Spinal cord (tissue), 10 donors: ENCODE results near the gene ZIC1. TPM values are rescaled to one million over a fixed set of nuclear protein-coding genes. Genes with fewer than 3 reads are reported as not detected.

Experiments used
- DNase-seq, 6 donors: peaks; one replicate each; pipeline versions ENCODE4 v3.0.0 to v3.0.0-alpha.2; 2013 to 2015; ENCODE audit warnings: low spot score in 6 of 6, low read depth in 4 of 6
- H3K27ac ChIP-seq: one replicate; pipeline ENCODE4 v1.5.1; 2013; ENCODE audit warnings: low read depth, low read length, control low read depth
- H3K27me3 ChIP-seq: one replicate; pipeline ENCODE4 v1.6.1; 2013; ENCODE audit warnings: low read length; ENCODE audit not compliant: control insufficient read depth, insufficient read depth
- H3K36me3 ChIP-seq: one replicate; pipeline ENCODE4 v1.6.1; 2013; ENCODE audit warnings: low read length; ENCODE audit not compliant: control insufficient read depth, insufficient read depth
- H3K4me1 ChIP-seq: one replicate; pipeline ENCODE4 v1.6.1; 2013; ENCODE audit warnings: low read length; ENCODE audit not compliant: control insufficient read depth, insufficient read depth
- H3K4me3 ChIP-seq: one replicate; pipeline ENCODE4 v1.5.1; 2013; ENCODE audit warnings: low read depth, low read length, control low read depth
- H3K9me3 ChIP-seq: one replicate; pipeline ENCODE4 v1.6.1; 2013; ENCODE audit warnings: low read length; ENCODE audit not compliant: control insufficient read depth, insufficient read depth
- WGBS: methylation state at CpG from one replicate; pipeline ENCODE4 v1.1.5; 2013; ENCODE audit warnings: missing lambda C conversion rate; ENCODE audit not compliant: insufficient coverage; 5-methylcytosine and 5-hydroxymethylcytosine counted together
- polyA plus RNA-seq, 2 donors: library from polyadenylated mRNA; unstranded; fragments of 120-200 nt; gene quantifications; one replicate each; pipeline ENCODE4 v1.2.1, GENCODE V29; 2013; ENCODE audit not compliant: insufficient read length in 2 of 2
- total RNA-seq, 2 donors: library from RNA; depleted of rRNA in 1 of 2; stranded (reverse); fragments of 120-200 nt in 1 of 2; fragments of >200 nt in 1 of 2; gene quantifications; one replicate each; pipeline versions ENCODE4 v1.2.3 to v1.2.4, GENCODE V29; 2013 to 2014
- donor health status: healthy.

The ZIC1 gene
- total and polyA plus RNA-seq, 4 donors, result 87.2 to 514 (median 243) TPM

DNA sequence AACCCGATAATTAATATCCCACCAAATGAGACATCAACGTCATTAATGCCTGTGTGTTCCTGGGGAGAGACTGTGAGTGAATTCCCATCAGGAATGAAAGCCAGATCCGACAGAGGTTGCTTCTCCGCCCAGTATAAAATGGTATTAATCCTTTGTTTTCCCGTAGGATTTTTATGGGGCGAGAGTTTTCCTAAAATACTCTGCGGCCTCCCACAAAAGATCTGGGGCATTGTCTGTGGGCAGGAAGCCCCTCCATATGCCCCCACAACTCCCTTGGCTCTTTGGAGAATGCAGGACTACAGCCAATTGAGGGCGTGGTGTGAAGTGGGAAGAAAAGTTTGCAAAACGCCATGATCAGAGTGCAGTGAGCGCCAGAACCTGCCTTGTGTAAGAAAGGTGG is 29.5 kb upstream of the ZIC1 start:
- peaks cover 94% of the 10 kb centered on the region for H3K27me3 ChIP-seq
- WGBS, result 40% methylated on average over 5 of the region's 10 CpGs
- no peak for DNase-seq

DNA sequence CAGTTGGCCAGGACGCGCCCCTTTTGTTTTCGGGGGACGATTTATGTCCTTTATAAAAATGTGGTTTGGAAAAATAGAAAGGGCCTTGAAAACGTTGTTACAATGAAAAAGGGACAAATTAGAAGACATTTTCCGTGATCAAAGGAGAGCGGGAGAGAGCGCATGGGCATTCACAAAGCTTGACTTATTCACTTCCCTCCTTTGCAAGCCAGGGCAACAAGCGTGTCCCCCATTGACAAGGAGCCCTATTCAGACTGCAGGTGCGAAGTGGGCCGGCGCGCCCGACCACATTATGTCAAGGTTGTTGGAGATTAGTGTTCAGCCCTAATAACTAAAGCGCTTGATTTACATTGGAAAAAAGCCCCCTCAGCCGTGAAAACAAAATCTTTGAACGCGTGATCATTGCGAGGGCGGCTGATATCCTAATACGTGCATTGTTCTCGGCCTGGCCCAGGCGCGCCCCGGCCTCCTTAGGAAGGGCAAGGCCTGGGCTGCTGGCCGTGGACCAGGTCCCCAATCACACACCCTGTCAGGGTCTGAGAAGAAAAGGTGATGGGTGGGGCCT is 28.7 kb upstream of the ZIC1 start:
- DNase-seq, result peak in 1 of 6 donors; percentile 61
- H3K9me3 ChIP-seq, result no peaks in the 10 kb centered on the region
- no peak overlapping the region for H3K4me3 ChIP-seq
- H3K4me1 ChIP-seq, result peaks cover 24% of the 10 kb centered on the region
- no peaks in the 10 kb centered on the region for H3K36me3 ChIP-seq
- peaks cover 94% of the 10 kb centered on the region for H3K27me3 ChIP-seq
- 29% methylated on average over 22 of the region's 26 CpGs for WGBS
- peak overlapping the region; percentile 69 for H3K27ac ChIP-seq

More for the DNA sequence above, 29.5 kb upstream of the ZIC1 start:
- Histone ChIP-seq H3K4me3 (no peak overlapping the region), H3K4me1 (peaks cover 19% of the 10 kb centered on the region), H3K27ac (peak overlapping the region; percentile 69), H3K36me3 (no peaks in the 10 kb centered on the region), H3K9me3 (no peaks in the 10 kb centered on the region)

GRCh38 chr3:147380977-147381376 is 28.2 kb upstream of the ZIC1 start:
- H3K4me3 ChIP-seq, result no peak overlapping the region
- no peaks in the 10 kb centered on the region for H3K36me3 ChIP-seq
- DNase-seq, result no peak
- no peak overlapping the region for H3K27ac ChIP-seq
- peaks cover 94% of the 10 kb centered on the region for H3K27me3 ChIP-seq
- WGBS, result 50% methylated on average over 3 of the region's 3 CpGs
- peaks cover 24% of the 10 kb centered on the region for H3K4me1 ChIP-seq
- no peaks in the 10 kb centered on the region for H3K9me3 ChIP-seq

GRCh38 chr3:147381596-147381995 is 27.6 kb upstream of the ZIC1 start:
- no peaks in the 10 kb centered on the region for H3K9me3 ChIP-seq
- 46% methylated on average over 2 of the region's 6 CpGs for WGBS
- no peak overlapping the region for H3K27ac ChIP-seq
- peak in 1 of 6 donors; percentile 41 for DNase-seq
- H3K4me1 ChIP-seq, result peaks cover 24% of the 10 kb centered on the region
- no peak overlapping the region for H3K4me3 ChIP-seq
- peaks cover 98% of the 10 kb centered on the region for H3K27me3 ChIP-seq
- H3K36me3 ChIP-seq, result no peaks in the 10 kb centered on the region

DNA sequence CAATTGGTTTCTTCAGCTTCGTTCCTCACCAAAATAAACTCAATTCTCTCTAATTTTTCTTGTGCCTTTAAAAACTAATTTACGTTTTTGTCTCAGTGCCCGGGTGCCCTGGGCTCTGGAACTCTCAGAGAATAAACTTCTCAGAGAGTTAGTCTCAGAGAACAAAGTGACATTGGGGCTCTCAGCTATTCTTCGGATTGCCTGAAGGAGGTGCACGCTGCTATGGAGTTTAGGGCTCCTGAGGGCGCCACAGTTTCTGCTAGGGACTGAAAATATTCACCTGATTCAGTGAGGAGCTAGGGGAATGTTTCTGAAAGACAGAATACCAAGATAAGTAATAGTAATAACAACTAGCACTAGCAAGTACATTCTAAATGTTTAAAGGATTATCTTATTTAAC is 25.5 kb upstream of the ZIC1 start:
- H3K4me3 ChIP-seq, result no peak overlapping the region
- H3K36me3 ChIP-seq, result no peaks in the 10 kb centered on the region
- H3K4me1 ChIP-seq, result peaks cover 27% of the 10 kb centered on the region
- WGBS, result 42% methylated on average over 4 of the region's 6 CpGs
- peaks cover 99% of the 10 kb centered on the region for H3K27me3 ChIP-seq
- DNase-seq, result peak in 1 of 6 donors; percentile 55
- H3K27ac ChIP-seq, result no peak overlapping the region
- H3K9me3 ChIP-seq, result no peaks in the 10 kb centered on the region

- H3K9me3 ChIP-seq, result no peaks in the 10 kb centered on the region
- DNase-seq, result no peak
- WGBS, result 41% methylated on average over 23 of the region's 27 CpGs
- no peaks in the 10 kb centered on the region for H3K36me3 ChIP-seq
- no peak overlapping the region for H3K4me3 ChIP-seq
- peaks cover 32% of the 10 kb centered on the region for H3K4me1 ChIP-seq
- H3K27me3 ChIP-seq, result peaks cover 99% of the 10 kb centered on the region
- H3K27ac ChIP-seq, result no peak overlapping the region
Observed at GRCh38 chr3:147384210-147385058, 24.7 kb upstream of the ZIC1 start.

GRCh38 chr3:147385059-147386012 is 23.8 kb upstream of the ZIC1 start:
- no peaks in the 10 kb centered on the region for H3K9me3 ChIP-seq
- peaks cover 99% of the 10 kb centered on the region for H3K27me3 ChIP-seq
- no peak for DNase-seq
- H3K36me3 ChIP-seq, result no peaks in the 10 kb centered on the region
- H3K4me1 ChIP-seq, result peaks cover 33% of the 10 kb centered on the region
- peak overlapping the region; percentile 65 for H3K27ac ChIP-seq
- H3K4me3 ChIP-seq, result no peak overlapping the region
- WGBS, result 47% methylated on average over 12 of the region's 23 CpGs

- 10% methylated on average over 4 of the region's 10 CpGs for WGBS
- Histone ChIP-seq H3K36me3 (peaks cover 6% of the 10 kb centered on the region), H3K4me3 (peak overlapping the region; percentile 33), H3K27ac (peak overlapping the region; percentile 98), H3K4me1 (peaks cover 42% of the 10 kb centered on the region), H3K27me3 (peaks cover 98% of the 10 kb centered on the region), H3K9me3 (no peaks in the 10 kb centered on the region)
- DNase-seq, result peak in 2 of 6 donors; percentile 51 to 71
Observed at GRCh38 chr3:147387291-147387884, 21.8 kb upstream of the ZIC1 start.
